HUDEP-2 (cell line): ENCODE measurements around the gene TRAF2.

ENCODE experiments used
- DNase-seq, 76 experiments: peaks; one replicate each; lab custom pipeline; 2025; ENCODE audit not compliant: unreplicated experiment in 76 of 76; lab: John Stamatoyannopoulos, UW

TRAF2 gene

GRCh38 chr9:136958473-136958872 is 72.2 kb downstream of the TRAF2 start:
- no peak for DNase-seq

DNA sequence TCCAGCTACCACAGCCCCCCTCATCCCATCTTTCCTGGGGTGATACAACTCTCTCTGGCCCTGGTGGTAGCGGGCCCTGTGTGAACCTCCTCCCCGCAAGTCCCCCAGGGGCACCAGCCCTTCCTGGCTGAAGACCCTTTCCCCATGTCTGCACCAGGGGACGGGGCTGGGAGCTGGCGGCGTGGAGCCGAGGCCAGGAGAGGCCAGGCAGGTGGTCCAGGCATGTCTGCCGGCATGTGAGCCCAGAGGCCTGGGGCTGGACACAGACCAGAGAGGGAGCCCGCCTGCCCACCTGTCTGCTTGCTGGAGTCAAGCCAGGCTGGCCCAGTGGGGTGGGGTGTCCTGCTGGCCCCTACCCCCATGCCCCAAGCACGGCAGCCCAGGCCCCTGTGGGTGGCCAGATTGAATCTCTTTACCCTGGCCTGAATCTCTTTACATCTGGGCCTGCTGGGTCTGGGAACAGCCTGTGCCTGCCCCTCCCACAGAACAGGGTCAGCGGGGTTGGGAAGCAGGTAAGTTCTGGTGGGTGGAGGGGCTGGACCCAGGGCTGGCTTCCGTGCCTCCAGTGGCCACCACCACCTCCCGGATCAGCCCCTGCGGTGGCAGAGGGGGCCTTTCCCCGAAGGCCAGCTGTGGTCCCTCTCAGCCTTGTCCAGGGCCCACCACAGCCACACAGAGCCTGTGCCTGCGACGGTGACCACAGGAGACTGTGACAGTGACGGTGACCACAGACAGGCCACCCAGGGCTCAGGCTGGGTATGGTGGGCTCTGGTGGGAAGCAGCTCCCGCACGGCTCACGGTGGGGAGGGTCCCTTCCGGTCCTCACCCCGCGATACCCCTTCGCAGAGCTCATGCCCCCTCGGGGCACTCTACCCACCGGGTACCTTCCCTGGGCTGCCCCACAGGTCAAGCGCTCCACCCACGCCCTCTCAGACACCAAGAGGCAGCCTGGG is 72.9 kb downstream of the TRAF2 start:
- DNase-seq: no peak

GRCh38 chr9:136960212-136960937 is 74.1 kb downstream of the TRAF2 start:
- no peak for DNase-seq

- no peak for DNase-seq
These were observed 74.6 kb downstream of the TRAF2 start for GRCh38 chr9:136960938-136961275.

DNA sequence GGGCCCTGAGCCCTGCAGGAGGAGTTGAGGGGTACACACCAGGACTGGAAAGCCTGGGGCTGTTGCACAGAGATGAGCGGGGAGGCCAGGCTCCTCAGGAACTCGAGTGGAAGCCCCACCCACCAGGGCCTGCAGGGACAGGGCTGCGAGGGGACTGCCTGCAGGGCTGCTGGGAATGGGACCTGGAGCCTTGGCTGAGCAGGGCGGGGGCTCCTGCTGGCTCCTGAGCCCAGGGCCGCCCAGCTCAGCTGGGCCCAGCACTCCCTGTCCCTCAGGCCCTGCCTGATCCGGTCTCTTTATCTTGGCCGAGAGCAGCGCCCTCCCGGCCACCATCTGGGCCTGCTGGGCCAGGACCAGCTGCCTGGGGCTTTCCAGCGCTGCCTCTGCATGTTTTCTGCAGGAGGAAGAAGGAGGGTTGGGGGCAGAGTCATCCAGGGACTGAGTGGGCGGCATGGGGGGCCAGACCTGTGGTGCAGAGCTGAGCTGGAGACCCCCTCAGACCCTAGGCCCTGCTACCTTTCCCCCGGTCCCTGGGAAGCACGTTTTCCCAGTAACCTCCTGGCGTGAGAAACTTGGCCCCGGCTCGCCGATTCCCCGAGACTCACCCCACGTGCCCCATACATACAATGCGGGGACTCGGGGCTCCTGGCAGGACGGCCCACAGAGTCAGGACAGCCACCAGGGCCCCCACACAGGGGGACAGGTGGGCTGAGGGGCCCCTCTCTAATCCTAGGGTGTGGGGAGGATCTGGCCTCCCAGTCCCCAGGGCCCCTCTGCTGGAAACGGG is 75.2 kb downstream of the TRAF2 start:
- DNase-seq: no peak

DNA sequence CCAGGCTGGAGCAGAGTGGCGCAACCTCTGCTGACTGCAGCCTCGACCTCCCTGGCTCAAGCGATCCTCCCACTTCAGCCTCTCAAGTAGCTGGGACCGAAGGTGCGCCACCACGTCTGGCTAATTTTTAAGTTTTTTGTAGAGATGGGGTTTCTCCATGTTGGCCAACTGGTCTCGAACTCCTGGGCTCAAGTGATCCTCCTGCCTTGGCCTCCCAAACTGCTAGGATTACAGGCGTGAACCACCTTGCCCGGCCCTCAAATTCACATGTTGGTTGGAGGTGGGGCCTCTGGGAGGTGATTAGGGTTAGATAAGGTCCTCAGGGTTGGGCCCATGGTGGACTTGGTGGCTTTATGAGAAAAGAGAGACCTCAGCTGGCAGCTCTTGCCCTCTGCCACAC is 75.8 kb downstream of the TRAF2 start:
- DNase-seq: peak in 24 of 76 experiments; percentile 5 to 51 (median 22)

- DNase-seq: no peak
These were observed 76.5 kb downstream of the TRAF2 start for GRCh38 chr9:136962701-136963248.

DNA sequence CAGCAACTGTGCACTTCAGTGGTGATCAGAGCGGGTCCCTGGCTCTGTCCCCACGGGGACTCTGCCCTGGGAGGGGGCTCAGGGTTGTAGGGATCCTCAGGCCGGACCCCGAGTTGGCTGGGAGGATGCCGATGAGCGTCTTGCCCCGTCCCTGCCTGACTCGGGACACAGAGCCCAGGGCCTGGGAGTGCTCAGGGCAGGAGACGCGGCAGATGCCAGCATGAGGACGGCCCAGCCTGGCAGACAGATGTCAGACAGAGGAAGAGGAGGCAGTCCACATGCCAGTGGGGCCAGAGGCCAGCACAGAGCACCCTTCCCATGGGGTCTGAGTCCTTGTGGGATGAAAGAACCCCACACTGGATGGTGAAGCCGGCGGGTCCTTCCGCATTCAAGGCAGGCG is 77.0 kb downstream of the TRAF2 start:
- DNase-seq: no peak

DNA sequence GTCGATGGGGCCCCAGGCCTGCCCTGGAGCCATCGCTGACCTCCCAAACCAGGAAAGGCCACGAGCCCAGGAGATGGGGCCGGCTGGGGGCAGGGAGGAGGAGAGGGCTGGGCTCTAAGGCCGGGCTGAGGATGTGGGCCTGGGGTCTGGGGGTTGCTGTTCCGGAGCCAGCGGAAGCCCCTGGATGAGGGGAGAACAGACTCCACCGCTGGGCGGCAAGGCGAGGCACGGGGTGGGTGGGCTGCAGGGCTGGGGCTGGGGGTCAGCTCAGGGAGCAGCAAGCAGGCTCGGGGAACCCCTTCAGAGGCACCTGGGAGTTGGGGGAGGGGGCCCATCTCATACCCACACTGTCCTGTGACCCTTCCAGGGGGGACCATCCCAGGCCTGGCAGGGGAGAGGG is 77.4 kb downstream of the TRAF2 start:
- no peak for DNase-seq

- DNase-seq: peak in 44 of 76 experiments; percentile 4 to 63 (median 36)
These were observed 77.9 kb downstream of the TRAF2 start for GRCh38 chr9:136964171-136964689.

- DNase-seq: no peak
These were observed 78.6 kb downstream of the TRAF2 start for GRCh38 chr9:136964833-136965422.

- DNase-seq: no peak
These were observed 79.6 kb downstream of the TRAF2 start for GRCh38 chr9:136965771-136966484.

GRCh38 chr9:136968333-136969127 is 82.2 kb downstream of the TRAF2 start:
- no peak for DNase-seq

- DNase-seq: no peak
These were observed 82.8 kb downstream of the TRAF2 start for GRCh38 chr9:136969150-136969549.

DNA sequence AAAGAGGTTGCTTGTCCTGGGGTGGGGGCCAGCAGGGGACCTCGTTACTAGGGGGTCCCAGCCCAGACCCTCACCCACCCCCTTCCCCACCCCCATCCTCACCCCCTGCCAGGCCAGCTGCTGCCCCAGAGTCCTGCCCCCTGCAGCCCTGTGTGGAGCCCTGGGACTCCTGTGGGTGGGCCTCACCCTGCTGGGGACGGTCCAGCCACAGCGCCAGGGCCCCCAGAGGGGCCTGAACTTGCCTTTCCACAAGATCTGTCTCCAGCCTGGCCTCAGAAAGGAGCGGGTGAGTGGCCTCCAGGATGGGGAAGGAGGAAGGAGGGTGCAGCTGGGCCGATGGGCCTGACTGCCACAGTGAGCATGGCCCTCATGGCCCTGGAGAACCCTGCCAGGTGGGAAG is 83.5 kb downstream of the TRAF2 start:
- DNase-seq: no peak

- no peak for DNase-seq
These were observed 84.0 kb downstream of the TRAF2 start for GRCh38 chr9:136970361-136970760.

DNA sequence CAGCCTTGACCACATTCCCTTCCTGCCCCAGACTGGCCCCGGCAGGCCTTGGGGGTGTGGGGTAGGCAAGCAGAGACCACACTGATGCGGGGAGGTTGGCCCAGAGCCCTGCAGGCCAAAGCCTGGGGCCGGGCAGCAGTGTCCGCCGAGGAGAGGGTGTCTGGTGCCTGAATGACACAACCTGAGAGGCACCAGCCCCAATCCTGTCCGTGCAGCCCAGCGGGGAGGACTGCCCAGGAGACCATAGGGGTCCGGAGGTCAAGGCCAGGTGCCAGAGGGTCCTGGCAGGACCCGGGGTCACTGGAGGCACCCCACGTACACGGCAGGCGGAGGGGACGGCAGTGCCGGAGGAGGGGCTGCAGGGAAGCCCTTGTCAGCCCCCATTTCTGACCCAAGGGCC is 85.4 kb downstream of the TRAF2 start:
- no peak for DNase-seq

DNA sequence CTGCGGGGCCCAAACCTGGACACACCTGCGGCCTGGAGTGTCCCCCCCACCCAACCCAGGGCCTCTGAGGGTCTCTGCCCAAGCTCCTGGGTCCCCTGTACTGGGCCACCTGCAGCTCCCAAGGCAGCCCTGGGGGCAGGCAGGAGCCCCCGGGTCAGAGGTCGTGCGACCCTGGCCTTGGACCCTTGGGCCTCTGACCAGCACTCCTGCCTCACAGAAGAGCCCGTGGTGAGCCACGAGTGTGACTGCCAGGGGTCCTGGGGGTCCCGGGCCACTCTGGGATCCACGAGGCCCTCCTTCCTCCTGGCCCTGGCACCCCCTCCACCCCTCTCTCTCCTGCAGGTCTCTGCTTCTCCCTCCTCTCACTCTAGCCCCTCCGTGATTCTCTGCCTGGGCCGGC is 86.0 kb downstream of the TRAF2 start:
- DNase-seq: no peak

DNA sequence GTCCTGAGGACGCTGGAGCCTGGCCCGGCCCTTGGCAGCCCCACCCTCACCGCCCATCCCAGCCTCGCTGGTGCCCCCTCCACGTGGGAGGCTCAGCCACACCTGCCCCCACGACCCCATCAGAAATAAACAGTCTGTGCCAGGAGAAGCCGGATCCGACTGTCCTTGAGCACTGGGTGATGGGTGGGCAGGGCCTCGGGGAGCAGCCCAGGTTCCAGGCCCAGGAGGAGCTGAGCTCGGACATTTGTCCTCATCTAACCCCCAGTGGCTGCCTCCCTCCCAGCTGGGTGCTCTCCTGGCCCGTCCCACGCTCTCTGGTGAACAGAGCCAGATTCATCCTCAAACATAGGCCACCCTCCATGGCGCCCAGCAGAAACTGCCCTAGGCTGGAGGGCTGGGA is 86.4 kb downstream of the TRAF2 start:
- DNase-seq: no peak
